Measurements from ENCODE around the gene AATF. TPM values are rescaled to one million over a fixed set of nuclear protein-coding genes. Genes with fewer than 3 reads are reported as not detected.

Gene AATF
- total and polyA plus RNA-seq, 4 donors: 28.2 to 41.4 (median 38.7) TPM

- H3K27me3 ChIP-seq (ENCODE audit: control insufficient read depth in 3 of 3, insufficient read depth in 3 of 3, low read length in 2 of 3): no peaks in the 10 kb centered on the region
- WGBS, 2 donors: 86 to 97% methylated on average over 4 of the region's 4 CpGs
- peaks cover 2 to 7% (median 6%) of the 10 kb centered on the region in 4 donors for H3K36me3 ChIP-seq (ENCODE audit: control insufficient read depth in 4 of 4, insufficient read depth in 4 of 4, low read length in 4 of 4)
- no peaks in the 10 kb centered on the region for H3K9me3 ChIP-seq (ENCODE audit: control insufficient read depth in 4 of 4, insufficient read depth in 3 of 4, low read length in 3 of 4)
- no peak overlapping the region for H3K9ac ChIP-seq (ENCODE audit: insufficient read depth in 1 of 2, low read length in 2 of 2)
- TF ChIP-seq CTCF (IDR thresholded peaks at IDR 0.05; ENCODE audit: control extremely low read depth, extremely low read depth): no peak
- H3K27ac ChIP-seq (ENCODE audit: low read depth in 1 of 2, low read length in 1 of 2): no peak overlapping the region
- H3K4me1 ChIP-seq (ENCODE audit: control insufficient read depth in 5 of 5, insufficient read depth in 5 of 5, low read length in 5 of 5): peaks cover 0 to 36% (median 5%) of the 10 kb centered on the region in 5 donors
- H3K4me3 ChIP-seq: no peak overlapping the region
- ATAC-seq (ENCODE audit: insufficient read depth, low FRiP score) (no peak), DNase-seq (no peak)
Observed at GRCh38 chr17:37028040-37028439, 79.3 kb downstream of the AATF start.

GRCh38 chr17:37031493-37032083, 82.8 kb downstream of the AATF start:
- peaks cover 2 to 13% (median 6%) of the 10 kb centered on the region in 4 donors for H3K36me3 ChIP-seq (ENCODE audit: control insufficient read depth in 4 of 4, insufficient read depth in 4 of 4, low read length in 4 of 4)

GRCh38 chr17:37037590-37038155, 88.9 kb downstream of the AATF start:
- DNase-seq (no peak), ATAC-seq (ENCODE audit: insufficient read depth, low FRiP score) (no peak)
- H3K9ac ChIP-seq (ENCODE audit: insufficient read depth in 1 of 2, low read length in 2 of 2): no peak overlapping the region
- H3K36me3 ChIP-seq (ENCODE audit: control insufficient read depth in 4 of 4, insufficient read depth in 4 of 4, low read length in 4 of 4): peaks cover 0 to 8% (median 6%) of the 10 kb centered on the region in 4 donors
- H3K4me1 ChIP-seq (ENCODE audit: control insufficient read depth in 5 of 5, insufficient read depth in 5 of 5, low read length in 5 of 5): no peaks in the 10 kb centered on the region
- no peaks in the 10 kb centered on the region for H3K27me3 ChIP-seq (ENCODE audit: control insufficient read depth in 3 of 3, insufficient read depth in 3 of 3, low read length in 2 of 3)
- H3K9me3 ChIP-seq (ENCODE audit: control insufficient read depth in 4 of 4, insufficient read depth in 3 of 4, low read length in 3 of 4): no peaks in the 10 kb centered on the region
- no peak overlapping the region for H3K4me3 ChIP-seq
- 90 to 91% methylated on average over 5 of the region's 5 CpGs for WGBS, 2 donors
- H3K27ac ChIP-seq (ENCODE audit: low read depth in 1 of 2, low read length in 1 of 2): no peak overlapping the region
- TF ChIP-seq CTCF (IDR thresholded peaks at IDR 0.05; ENCODE audit: control extremely low read depth, extremely low read depth): no peak

More at GRCh38 chr17:37031493-37032083, 82.8 kb downstream of the AATF start:
- Histone ChIP-seq H3K9ac (ENCODE audit: insufficient read depth in 1 of 2, low read length in 2 of 2) (no peak overlapping the region), H3K4me1 (ENCODE audit: control insufficient read depth in 5 of 5, insufficient read depth in 5 of 5, low read length in 5 of 5) (peaks cover 0 to 4% (median 0%) of the 10 kb centered on the region in 5 donors), H3K27me3 (ENCODE audit: control insufficient read depth in 3 of 3, insufficient read depth in 3 of 3, low read length in 2 of 3) (no peaks in the 10 kb centered on the region), H3K4me3 (no peak overlapping the region), H3K9me3 (ENCODE audit: control insufficient read depth in 4 of 4, insufficient read depth in 3 of 4, low read length in 3 of 4) (no peaks in the 10 kb centered on the region), H3K27ac (ENCODE audit: low read depth in 1 of 2, low read length in 1 of 2) (no peak overlapping the region)
- no peak for TF ChIP-seq CTCF (IDR thresholded peaks at IDR 0.05; ENCODE audit: control extremely low read depth, extremely low read depth)
- WGBS, 2 donors: 92 to 93% methylated on average over 4 of the region's 4 CpGs
- no peak for DNase-seq
- ATAC-seq (ENCODE audit: insufficient read depth, low FRiP score): no peak

All from lung (tissue), 12 donors.